ENCODE measurements around the gene AWAT2. TPM values are rescaled to one million over a fixed set of nuclear protein-coding genes. Genes with fewer than 3 reads are reported as not detected.
A peak's percentile ranks its signal among the peaks of the same experiment; 100 is the strongest.

The AWAT2 gene
- polyA plus RNA-seq, 1 experiment = not detected

- POLR2A ChIA-PET = no interaction called here
- H3K4me3 ChIP-seq (ENCODE audit: low read depth, low read length) = no peak overlapping the region
- CTCF ChIA-PET = interaction anchor here (1.8 to 4.4 kb wide), 2 partner anchors 8 to 58 kb away, joined by 9 to 30 read pairs; no protein-coding TSS in a partner anchor
- DNase-seq (ENCODE audit: low read depth, low spot score) = no peak
- no peaks in the 10 kb centered on the region for H3K9me3 ChIP-seq (ENCODE audit: control insufficient read depth, insufficient read depth, low read length)
- H3K27me3 ChIP-seq (ENCODE audit: control insufficient read depth, insufficient read depth, low read length) = no peaks in the 10 kb centered on the region
- no peak overlapping the region for H3K27ac ChIP-seq (ENCODE audit: low read depth, low read length)
- TF ChIP-seq CTCF (IDR thresholded peaks at IDR 0.05; ENCODE audit: low read depth, low read length) = no peak
These were observed 11.2 kb downstream of the AWAT2 start for GRCh38 chrX:70038515-70038914.

GRCh38 chrX:70034646-70035045, 15.1 kb downstream of the AWAT2 start:
- no peak overlapping the region for H3K4me3 ChIP-seq (ENCODE audit: low read depth, low read length)
- POLR2A ChIA-PET = no interaction called here
- H3K27ac ChIP-seq (ENCODE audit: low read depth, low read length) = no peak overlapping the region
- CTCF ChIA-PET = interaction anchor here (1.6 to 3.2 kb wide), 3 partner anchors 9 to 63 kb away, joined by 4 to 56 read pairs (median 4); no protein-coding TSS in a partner anchor
- H3K9me3 ChIP-seq (ENCODE audit: control insufficient read depth, insufficient read depth, low read length) = no peaks in the 10 kb centered on the region
- no peak for DNase-seq (ENCODE audit: low read depth, low spot score)
- no peak for TF ChIP-seq CTCF (IDR thresholded peaks at IDR 0.05; ENCODE audit: low read depth, low read length)
- H3K27me3 ChIP-seq (ENCODE audit: control insufficient read depth, insufficient read depth, low read length) = no peaks in the 10 kb centered on the region

- ChIA-PET POLR2A (no interaction called here), CTCF (interaction anchor here (0.6 to 3.2 kb wide), 9 partner anchors 10 to 428 kb away, joined by 3 to 56 read pairs (median 3); partner anchors contain the start of gene IGBP1)
- TF ChIP-seq CTCF (IDR thresholded peaks at IDR 0.05; ENCODE audit: low read depth, low read length) = peak; percentile 56
- no peak for DNase-seq (ENCODE audit: low read depth, low spot score)
- H3K27me3 ChIP-seq (ENCODE audit: control insufficient read depth, insufficient read depth, low read length) = no peaks in the 10 kb centered on the region
- no peak overlapping the region for H3K4me3 ChIP-seq (ENCODE audit: low read depth, low read length)
- H3K27ac ChIP-seq (ENCODE audit: low read depth, low read length) = no peak overlapping the region
- no peaks in the 10 kb centered on the region for H3K9me3 ChIP-seq (ENCODE audit: control insufficient read depth, insufficient read depth, low read length)
These were observed 16.2 kb downstream of the AWAT2 start for GRCh38 chrX:70033348-70034051.

- CTCF ChIA-PET = interaction anchor here (0.6 to 3.2 kb wide), 11 partner anchors 8 to 1800 kb away, joined by 3 to 56 read pairs (median 3); partner anchors contain the start of gene IGBP1
- no peak for DNase-seq (ENCODE audit: low read depth, low spot score)
- Histone ChIP-seq H3K27ac (ENCODE audit: low read depth, low read length) (no peak overlapping the region), H3K9me3 (ENCODE audit: control insufficient read depth, insufficient read depth, low read length) (no peaks in the 10 kb centered on the region), H3K27me3 (ENCODE audit: control insufficient read depth, insufficient read depth, low read length) (no peaks in the 10 kb centered on the region), H3K4me3 (ENCODE audit: low read depth, low read length) (no peak overlapping the region)
- no peak for TF ChIP-seq CTCF (IDR thresholded peaks at IDR 0.05; ENCODE audit: low read depth, low read length)
- POLR2A ChIA-PET = no interaction called here
These were observed 16.9 kb downstream of the AWAT2 start for GRCh38 chrX:70032792-70033191.

GRCh38 chrX:70030301-70030767, 19.4 kb downstream of the AWAT2 start:
- POLR2A ChIA-PET = no interaction called here
- H3K4me3 ChIP-seq (ENCODE audit: low read depth, low read length) = no peak overlapping the region
- CTCF ChIA-PET = interaction anchor here (0.6 to 3.1 kb wide), 18 partner anchors 10 to 1208 kb away, joined by 3 to 56 read pairs (median 4); partner anchors contain the start of gene IGBP1
- no peak for DNase-seq (ENCODE audit: low read depth, low spot score)
- H3K27me3 ChIP-seq (ENCODE audit: control insufficient read depth, insufficient read depth, low read length) = no peaks in the 10 kb centered on the region
- H3K27ac ChIP-seq (ENCODE audit: low read depth, low read length) = no peak overlapping the region
- peak; percentile 67 for TF ChIP-seq CTCF (IDR thresholded peaks at IDR 0.05; ENCODE audit: low read depth, low read length)
- no peaks in the 10 kb centered on the region for H3K9me3 ChIP-seq (ENCODE audit: control insufficient read depth, insufficient read depth, low read length)

Data from AG04450 (cell line).